Spleen (tissue), 7 donors: ENCODE results near the gene ITGB8.

ENCODE experiments used
- POLR2AphosphoS5 ChIP-seq, 3 donors: sonication (generic); formaldehyde crosslinking; IDR thresholded peaks; one replicate each; pipeline ENCODE4 v1.5.1; 2017; ENCODE audit warnings: antibody characterized with exemption in 3 of 3
- TF ChIP-seq, protein P1 (sequence below), 11 experiments: fragments of 200-600 bp in 7 of 11; fragments of 450-650 bp in 4 of 11; sonication (generic) in 4 of 11; IDR thresholded peaks in 8 of 11; conservative IDR thresholded peaks in 3 of 11; 1 replicate in 7 of 11; 2 replicates in 4 of 11; pipeline versions ENCODE4 v1.4.0 to v1.8.0; 2016 to 2021; ENCODE audit warnings: antibody characterized with exemption in 11 of 11, inconsistent platforms in 4 of 11, mild to moderate bottlenecking in 1 of 11
- donor health status: DM: no; HTN: no; CAD: no; lungs with moderate emphysema.
- donor health status: DM: no; HTN: no; CAD: no.
- donor health status: DM: no; HTN: no; CAD: no.

DNA sequence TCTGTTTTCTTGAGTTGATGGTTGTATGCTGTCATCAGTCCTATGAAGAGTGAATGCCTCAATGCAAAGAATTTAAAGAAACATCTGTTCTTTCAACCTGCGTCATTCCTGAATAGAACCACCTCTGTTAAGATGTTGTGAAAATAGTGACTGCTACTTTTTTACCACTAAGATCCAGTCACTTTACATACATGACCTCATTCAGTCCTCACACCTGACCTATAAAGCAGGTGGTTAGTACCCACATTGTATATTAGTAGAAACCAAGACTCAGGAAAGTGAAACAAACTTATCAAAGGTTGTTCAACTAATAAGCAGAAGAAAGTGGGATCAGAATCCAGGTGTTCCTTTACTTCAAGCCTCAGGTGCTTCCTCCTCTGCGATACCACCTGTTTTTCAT is 64.8 kb downstream of the ITGB8 start:
- TF ChIP-seq, protein P1, sequence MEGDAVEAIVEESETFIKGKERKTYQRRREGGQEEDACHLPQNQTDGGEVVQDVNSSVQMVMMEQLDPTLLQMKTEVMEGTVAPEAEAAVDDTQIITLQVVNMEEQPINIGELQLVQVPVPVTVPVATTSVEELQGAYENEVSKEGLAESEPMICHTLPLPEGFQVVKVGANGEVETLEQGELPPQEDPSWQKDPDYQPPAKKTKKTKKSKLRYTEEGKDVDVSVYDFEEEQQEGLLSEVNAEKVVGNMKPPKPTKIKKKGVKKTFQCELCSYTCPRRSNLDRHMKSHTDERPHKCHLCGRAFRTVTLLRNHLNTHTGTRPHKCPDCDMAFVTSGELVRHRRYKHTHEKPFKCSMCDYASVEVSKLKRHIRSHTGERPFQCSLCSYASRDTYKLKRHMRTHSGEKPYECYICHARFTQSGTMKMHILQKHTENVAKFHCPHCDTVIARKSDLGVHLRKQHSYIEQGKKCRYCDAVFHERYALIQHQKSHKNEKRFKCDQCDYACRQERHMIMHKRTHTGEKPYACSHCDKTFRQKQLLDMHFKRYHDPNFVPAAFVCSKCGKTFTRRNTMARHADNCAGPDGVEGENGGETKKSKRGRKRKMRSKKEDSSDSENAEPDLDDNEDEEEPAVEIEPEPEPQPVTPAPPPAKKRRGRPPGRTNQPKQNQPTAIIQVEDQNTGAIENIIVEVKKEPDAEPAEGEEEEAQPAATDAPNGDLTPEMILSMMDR (IDR thresholded peaks at IDR 0.05 in 8 of 11, conservative IDR thresholded peaks at IDR 0.05 in 3 of 11), result no peak
- no peak for TF ChIP-seq POLR2AphosphoS5 (IDR thresholded peaks at IDR 0.05)
